ENCODE results near the gene CUBN.
A peak's percentile ranks its signal among the peaks of the same experiment; 100 is the strongest.

CUBN gene

DNA sequence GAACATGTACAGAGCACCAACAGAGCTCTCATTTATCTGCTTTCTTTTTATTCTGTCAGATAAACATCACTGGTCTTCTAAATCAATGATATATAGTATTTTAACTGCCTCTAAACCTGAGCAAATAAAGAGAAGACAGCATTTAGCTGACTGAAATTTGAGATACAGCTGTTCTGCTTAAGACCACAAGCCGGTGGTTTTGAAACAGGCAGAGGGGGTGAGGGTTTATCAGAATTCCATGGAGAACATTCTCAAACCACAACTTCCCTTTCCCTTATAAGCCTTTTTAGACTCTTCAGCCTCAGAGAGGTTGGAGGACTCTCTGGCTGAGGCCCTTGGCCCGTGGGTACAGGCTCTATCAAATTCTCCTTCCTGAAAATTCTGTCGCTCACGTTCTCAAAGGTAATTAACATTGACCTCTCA, 225.0 kb downstream of the CUBN start:
- DNase-seq = no peak

DNA sequence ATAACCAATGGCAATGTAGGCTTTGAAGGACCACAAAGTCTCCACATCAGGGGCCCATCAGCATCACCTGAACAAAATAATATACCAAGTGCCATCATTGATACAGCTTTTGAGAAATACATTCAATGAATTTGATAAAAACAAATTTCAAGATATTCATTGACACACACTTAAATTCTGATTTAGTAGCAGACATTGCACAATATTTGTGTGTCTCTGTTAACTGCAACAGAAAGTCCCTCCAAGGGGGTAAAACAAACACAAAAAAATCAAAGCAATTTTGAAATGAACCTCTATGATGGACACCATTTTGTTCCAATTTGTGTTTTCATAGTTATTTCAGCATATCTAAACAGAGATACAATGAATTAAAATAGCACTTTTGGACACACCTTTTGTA, 225.6 kb downstream of the CUBN start:
- no peak for DNase-seq

DNA sequence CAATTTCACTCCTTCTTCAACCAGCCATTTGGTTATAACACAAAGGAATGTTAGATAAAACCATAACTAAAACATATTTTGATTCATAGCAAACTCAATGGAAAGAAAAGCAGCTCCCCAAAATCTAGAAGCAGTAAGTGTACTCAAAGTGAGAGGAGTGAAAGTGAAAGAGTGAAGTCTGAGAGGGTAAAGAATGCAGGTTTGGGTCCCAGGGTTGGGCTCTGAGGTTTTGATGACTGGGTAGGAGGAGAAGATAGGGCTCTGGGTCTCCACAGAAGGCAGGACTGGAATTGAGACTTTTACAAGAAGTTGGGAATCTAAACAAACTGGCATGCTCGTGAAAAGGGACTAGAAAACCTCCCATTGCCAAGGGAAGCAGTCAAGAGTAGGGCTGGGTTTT, 227.0 kb downstream of the CUBN start:
- no peak for DNase-seq

DNA sequence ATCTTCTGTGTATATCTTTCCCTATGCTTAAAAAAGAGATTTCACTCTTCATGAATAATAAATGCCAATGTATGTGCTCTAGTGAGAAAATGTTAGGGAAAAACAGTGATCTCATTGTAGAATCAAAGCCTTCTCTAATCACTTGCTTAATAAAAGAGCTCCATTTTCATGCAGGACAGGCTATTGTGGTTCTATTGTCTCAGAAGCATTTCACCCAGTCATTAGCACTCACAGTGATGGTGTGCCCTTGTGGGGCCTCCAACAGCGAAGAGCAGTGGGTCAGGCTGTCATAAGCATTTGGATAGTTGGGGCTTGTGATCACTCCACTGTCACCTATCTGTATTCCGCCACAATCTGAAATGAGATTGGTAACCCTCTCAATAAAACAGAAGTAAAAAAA, 228.5 kb downstream of the CUBN start:
- no peak for DNase-seq

DNA sequence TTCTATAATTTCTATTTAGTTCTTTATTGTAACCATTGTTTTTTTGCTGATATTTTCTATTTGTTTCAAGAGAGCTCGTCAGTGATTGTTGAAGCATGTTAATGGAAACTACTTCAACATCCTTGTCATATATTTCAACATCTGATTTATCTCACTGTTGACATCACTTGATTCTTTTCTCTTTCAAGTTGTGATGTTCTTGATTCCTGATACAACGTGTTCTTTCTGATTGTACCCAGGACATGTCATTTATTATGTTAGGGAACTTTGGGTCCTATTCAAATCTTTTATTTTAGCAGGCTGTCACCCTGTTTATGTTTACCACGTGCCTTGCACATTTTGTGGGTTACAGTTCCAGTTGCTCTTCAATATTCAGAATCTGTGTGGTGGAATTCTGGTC, 232.6 kb downstream of the CUBN start:
- no peak for DNase-seq

DNA sequence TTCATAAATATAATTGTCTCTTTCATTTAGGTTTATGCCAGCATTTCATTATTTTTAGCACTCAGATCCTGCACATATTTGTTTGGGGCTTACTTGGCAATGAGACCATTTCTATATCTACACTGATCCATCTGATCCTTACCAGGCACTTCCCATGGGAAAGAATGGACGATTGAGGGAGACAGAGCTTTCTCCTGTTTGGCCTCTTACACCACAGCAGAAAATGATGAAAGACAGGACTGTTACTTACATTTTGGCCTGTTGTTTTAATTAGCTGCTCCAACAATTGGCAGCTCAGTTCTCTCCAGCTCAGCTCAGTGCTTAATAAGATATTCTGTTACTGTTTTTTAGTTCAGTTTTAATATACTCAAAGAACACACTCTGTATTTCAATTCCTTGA, 234.8 kb downstream of the CUBN start:
- DNase-seq = no peak

DNA sequence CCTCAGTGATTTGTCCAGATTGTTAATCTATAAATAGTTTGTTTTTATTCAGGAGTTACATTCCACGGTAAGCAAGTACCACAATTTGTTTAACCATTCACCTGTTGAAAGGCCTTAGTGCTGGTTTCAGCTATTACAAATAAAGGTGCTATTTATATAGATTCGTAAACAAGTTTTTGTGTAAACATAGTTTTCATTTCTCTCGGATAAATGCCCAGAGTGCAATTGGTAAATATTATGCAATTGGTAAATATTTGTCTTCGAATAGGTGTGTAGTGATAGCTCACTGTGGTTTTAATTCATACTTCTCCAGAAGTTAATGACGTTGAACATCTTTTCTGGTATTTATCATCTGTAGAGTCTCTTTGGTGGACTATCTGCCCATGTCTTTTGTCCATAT, 235.9 kb downstream of the CUBN start:
- DNase-seq = no peak

DNA sequence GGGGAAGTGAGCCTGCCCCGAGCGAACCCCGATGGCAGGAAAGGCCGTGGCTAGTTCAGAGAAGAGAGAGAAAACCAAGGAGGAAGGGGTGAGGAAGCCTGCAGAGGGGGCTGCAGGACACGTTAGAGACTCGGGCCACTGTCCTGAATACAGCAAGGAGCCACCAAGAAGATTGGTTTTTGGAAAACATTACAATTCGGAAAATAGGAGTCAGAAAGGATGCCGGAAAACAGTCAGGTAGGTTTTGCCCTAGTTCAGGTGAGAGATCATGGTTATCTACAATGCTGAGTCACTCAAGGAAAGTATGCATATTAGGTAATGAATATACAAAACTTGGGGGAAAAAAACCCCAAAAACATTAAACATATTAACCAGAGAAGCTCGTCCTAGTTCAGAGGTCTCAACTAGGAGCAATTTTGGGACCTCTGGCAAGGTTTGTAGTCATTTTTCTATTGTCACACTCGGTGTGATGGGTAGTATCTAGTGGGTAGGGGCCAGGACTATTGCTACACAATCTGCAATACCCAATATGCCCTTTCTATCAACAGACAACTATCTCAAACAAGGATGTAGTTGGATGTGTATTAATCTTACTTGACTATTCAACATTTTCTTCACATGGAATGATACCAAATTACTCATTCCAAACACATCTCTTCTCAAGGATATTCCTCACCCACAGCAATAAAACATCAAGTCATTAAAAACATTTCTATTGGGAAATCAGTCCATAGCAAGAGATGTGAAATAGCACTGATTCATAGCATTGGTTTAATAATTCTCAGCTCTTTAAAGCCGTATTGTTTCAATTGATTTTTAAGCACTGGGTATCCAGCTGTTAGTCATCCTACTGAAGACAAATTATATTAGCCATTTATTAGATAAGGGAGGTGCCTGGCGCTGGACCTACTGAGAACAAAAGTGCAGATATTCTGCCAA, 238.0 kb downstream of the CUBN start:
- DNase-seq = peak; percentile 25

DNA sequence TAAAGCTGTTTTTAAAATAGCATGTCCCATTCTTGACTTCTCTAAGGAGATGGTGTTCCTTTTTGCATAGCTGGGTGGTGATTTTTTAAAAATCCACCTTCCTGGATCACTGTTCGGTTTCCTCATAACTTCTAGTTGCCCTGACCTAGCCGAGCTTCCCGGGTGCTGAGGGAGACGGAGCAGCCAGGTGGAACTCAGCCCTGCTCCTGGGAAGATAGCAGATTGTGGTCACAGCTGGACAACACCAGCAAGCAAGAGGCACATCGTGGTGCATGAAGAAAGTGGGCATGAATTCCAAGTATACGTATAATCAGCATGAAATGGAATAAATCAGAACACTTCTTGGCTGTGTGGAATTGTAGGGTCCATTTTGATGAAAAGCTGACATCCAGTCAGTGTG, 238.9 kb downstream of the CUBN start:
- DNase-seq = no peak

DNA sequence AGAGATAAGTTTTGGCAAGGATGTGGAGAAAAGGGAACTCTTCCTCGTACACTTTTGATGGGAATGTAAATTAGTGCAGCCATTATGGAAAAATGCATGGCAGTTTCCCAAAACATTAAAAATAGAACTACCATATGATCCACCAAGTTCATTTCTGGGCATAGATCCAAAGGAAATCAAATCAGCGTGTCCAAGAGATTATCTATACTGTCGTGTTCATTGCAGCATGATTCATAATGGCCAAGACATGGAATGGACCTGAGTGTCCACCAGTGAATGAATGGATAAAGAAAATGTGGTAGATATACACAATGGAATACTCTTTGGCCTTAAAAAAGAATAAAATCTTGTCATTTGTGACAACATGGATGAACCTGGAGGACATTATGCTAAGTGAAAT, 242.0 kb downstream of the CUBN start:
- no peak for DNase-seq

DNA sequence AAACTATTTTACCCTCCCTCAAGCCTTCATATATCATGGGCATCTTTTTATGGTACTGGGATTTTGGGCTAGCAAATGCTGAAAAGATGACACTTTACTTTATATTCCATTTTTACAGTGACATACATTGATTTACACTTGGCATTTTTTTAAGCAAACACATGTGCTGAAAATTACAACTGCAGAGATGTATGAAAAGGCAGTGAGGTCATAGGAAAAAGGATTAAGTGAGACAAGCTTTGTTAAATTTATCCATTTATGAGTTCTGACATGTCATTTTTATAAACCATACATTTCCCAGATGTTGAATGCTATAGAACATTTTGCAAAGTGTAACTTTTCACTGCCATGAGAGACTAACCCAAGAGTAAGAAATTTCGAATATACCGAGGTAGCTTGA, 243.6 kb downstream of the CUBN start:
- no peak for DNase-seq

DNA sequence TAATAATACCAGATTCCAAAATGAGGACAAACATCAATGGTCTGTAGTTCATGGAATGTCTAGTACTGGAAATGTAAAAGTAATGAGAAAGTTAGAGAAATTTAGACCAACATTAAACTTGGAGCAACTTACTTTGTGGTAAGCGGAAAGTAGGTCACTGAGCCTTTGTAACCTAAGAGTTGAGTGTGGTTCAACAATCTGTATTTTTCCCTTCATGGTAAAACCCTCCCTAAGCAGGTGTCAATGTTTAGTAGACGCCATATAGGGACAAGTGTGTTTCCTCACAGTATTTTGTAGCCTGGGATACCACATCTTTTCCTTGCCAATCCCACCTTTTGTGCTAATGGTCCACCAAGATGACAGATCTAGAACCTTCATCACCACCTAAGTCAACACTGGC, 245.1 kb downstream of the CUBN start:
- no peak for DNase-seq

DNA sequence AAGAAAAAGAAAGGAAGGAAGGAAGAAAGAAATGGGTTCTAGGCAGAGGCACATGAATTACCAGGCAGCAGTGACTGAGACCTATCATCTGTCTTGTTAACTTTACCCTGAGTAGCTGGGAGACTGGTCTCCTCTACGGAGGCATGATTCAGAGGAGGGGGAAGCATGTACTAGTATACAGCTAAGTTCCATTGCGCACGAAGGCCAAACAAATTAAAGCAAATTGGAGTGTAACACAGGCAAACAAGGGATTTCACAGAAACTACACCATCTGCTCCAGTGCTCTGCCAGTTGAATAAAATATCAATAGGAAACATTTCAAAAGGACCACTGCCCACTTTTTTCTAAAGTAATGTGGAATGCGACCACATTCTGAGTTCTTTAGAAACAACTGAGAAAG, 246.5 kb downstream of the CUBN start:
- DNase-seq = no peak

DNA sequence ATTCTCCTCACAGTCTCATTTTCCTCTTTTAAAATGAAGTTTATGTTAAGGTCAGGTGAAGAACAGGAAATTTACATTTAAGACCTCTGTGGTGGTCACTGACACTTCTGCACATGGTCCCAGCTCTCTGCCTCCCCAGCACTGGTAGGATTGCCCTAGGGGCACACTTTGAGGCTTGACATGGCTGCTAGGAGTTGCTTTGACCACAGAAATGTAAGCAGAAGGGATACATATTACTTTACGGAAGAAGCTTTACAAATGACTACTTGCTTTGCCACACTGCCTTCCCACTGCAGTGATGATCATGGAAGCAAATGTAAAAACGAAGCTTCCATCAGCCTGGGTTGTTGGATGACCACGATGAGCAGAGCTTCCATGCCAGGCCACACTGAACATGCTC, 259.3 kb downstream of the CUBN start:
- DNase-seq = no peak

DNA sequence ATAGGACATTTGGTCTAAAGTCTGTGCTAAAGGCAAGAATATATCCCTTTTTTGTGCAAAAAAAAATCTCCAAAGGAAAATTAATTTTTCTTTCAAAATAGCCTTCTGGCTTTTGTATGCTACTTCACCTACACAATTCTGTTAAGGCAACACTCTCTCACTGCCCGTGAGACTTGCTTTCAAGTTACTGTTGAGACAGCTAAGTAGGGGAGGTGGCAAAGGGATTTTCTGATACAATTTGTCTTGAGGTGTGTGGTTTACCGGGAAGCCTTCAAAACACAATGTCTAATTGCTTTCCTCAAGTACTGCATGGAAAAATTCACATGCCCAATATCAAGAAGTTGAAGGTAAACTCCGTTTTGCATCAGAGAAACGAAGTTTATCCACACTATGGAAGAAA, 261.6 kb downstream of the CUBN start:
- DNase-seq = no peak

DNA sequence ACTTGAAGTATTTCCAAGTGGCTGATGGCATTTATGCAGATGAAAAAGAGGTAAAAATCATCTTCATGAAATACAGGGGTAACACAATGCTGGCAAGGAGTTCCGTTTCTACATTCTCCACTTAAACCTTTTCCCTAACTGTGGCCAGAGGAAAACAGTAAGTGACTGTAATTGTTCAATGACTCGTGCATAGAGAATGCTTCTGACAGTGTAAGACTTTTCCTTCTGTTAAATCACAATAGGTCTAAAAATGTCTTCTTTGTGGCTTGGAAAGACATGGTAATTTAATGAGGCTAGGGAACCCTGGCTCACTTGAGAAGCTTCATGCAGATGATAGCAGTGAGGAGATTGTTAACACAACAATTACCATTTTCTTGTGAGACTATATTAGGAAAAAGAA, 262.1 kb downstream of the CUBN start:
- DNase-seq = no peak

DNA sequence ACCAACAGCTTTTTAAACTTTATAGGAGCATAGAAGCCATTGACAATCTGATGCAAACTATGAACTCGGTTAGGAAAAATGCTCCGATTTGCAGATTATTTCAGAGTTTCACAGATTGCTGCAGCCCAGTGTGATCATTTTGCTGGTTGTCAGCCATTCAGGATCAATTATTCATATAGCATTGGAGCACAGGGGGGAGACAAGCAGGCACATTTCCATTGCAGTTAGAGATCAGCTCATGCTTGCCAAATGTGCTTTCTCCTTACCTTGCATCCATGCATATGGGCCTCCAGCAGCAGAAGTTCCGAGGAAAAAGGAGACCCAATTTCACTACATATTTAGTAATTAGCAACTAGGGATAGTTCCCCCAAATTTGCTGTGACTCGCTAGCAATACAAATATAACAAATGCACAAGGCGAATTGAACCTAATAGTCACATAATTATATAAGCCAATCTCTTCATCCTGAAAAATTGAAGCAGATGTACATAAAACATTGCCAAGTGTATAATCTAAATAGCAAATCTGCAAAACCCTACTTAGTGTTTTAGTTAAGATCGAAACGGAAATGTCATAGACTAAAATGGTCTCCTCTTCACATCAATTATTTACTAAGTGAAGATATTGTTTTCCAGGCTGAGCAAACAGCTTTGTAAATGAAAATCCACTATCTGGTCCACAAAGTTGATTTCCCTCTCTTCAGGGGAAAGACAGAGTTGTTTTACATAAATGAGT, 262.9 kb downstream of the CUBN start:
- no peak for DNase-seq

DNA sequence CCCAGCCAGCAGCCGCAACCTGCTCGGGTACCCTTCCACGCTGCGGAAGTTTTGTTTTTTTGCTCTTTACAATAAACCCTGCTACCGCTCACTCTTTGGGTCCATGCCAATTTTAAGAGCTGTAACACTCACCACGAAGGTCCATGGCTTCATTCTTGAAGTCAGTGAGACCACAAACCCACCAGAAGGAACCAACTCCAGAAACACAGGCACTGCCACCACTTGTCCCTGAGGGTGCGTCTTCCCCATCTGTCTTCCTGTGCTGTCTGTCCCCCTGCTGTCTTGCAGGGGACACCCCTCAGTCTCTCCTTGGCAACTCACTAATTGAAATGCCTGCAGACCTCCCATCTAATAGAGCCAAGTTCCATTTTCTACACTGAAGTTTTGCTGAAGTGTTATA, 263.8 kb downstream of the CUBN start:
- no peak for DNase-seq

DNA sequence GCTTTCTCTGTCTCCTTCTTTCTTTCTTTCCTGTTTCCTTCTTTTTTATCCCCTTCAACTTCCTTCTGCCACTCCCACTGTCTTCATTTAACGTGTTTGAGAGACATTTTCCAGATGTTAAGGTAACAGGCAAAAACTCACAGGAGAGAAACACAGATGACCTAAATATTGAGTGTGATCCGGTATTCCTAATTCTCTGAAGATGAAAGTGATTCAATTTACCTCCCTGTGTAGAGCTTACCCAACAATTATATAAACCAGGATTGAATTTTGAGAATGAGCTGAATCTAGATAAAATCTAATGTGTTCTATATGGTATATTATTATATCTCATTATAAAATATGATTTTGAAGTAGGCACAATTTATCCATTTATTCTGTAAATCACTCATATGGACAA, 265.8 kb downstream of the CUBN start:
- no peak for DNase-seq

DNA sequence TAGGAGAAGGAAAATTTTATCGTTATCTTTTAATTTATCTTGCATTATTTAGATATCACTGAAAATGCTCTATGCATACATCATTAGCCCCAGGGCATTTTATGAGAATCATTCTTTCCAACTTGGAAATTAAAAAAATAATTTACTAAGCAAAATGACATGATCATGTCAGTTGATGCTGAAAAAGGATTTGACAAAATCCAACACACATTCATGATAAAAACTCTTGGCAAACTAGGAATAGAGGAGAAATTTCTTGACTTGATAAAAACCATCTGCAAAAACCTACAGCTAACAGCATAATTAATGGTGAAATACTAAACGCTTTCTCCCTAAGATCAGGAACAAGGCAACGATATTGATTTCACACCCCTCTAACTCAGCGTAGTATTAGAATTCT, 272.2 kb downstream of the CUBN start:
- DNase-seq = no peak

DNA sequence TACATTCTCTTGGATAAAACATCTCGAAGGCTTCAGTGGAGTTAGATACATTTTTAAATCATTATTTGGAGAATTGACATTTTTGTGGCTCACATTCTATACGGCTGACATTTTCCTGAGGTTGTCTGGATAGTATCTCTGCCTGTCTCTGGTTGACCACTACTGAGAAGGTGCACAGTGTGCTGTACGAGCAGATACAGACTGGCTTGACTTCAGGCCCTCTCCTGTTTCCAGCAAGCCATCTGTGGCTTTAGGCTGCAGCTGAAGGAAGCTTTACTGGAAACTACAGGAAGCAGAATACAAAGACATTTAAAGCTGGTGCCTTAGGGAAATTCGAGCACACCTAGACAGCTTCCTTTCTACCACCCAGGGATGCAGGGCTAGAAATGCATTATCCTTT, 273.0 kb downstream of the CUBN start:
- DNase-seq = no peak

DNA sequence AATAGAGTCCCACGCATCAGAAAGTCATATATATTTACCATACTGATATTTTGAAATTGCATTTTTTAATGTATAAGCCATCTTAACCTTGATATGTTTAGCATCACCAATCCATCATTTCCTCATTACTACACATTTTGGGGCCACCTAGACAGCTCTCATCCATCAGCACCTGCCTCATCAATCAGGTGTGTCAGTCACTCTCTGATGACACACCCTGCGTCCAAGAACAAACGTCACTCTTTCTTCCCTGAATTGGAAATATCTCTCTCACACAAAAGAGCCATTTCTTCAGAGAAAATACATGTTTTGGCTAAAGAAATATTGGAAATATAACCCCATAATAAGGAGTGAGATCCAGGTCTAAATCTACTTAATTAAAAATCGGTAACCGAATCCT, 273.5 kb downstream of the CUBN start:
- DNase-seq = no peak

DNA sequence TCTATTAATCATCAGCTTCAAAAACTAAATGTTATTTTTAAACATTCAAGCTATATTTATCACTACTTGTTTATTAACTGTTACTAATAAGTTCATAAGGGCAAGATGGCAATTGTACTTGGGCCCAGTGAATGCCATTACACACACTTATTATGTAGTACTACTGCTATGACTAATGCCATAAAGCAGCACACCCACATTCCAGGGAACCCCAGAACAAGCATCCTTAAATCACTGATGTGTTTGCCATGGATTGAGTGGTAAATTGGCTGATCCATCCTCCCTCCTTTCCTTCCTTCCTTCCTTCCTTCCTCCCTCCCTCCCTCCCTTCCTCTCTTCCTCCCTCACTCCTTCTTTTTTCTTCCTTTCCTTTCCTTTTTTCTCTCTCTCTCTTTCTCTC, 275.0 kb downstream of the CUBN start:
- no peak for DNase-seq

DNA sequence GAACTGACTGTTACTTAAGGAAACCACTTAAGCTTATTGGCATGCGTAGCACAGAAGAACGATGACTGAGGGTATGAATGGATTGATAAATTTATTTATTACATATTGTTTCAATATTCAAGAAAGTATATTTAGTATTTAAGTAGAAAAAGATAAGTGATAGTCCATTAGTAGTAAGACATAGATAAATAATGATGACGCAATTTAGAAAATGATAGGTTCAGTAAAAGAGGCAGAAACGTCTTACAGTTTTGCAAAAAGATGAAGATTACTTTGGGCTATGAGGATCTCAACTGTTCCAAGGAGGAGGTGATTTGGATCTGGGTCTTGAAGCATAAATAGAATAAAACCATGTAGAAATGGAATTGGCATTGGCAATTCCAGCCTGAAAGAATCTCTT, 275.8 kb downstream of the CUBN start:
- no peak for DNase-seq

DNA sequence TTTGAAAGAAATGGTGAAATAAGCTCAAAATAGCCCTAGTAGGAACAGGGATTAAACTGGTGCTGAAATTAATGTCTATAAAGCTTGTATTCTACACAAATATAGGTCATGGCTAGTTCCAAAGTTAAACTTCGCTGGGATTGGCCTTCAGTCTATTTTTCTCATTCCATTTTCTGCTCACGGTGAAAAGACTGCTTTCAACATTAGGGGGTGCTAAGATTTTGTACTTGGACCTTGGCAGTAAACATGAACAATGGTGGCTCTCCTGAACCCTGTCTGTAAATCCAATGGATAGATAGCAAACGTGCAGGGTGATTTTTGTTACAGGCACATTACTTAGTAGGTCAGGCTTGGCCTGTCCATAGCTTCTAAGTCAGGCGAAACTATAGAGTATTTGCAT, 276.4 kb downstream of the CUBN start:
- no peak for DNase-seq
